ENCODE measurements around the gene GABPB1. TPM values are rescaled to one million over a fixed set of nuclear protein-coding genes. Genes with fewer than 3 reads are reported as not detected.

Gene GABPB1
- total and polyA plus RNA-seq, 2 of the 13 experiments (the other 11 are each of a cell fraction or from before 2014, with no cell fraction given), result 17.5 to 39.5 TPM

GRCh38 chr15:50354838-50355618 is at the start of gene GABPB1 (continued):
- no peak for TF ChIP-seq CSRNP2 (CRISPR knock-in tag; conservative IDR thresholded peaks at IDR 0.05; ENCODE audit: low read depth)
- TF ChIP-seq ZNF431 (CRISPR knock-in tag; IDR thresholded peaks at IDR 0.05; ENCODE audit: borderline replicate concordance, low read depth), result peak; percentile 74; the same call in 1 of the 2 replicates
- no peak for TF ChIP-seq SMARCC2 (IDR thresholded peaks at IDR 0.05)
- no peak; the same call in 1 of the 2 replicates for TF ChIP-seq GLI4 (CRISPR knock-in tag; IDR thresholded peaks at IDR 0.05; ENCODE audit: borderline replicate concordance)
- TF ChIP-seq ZNF451 (CRISPR knock-in tag; IDR thresholded peaks at IDR 0.05), result peak; percentile 76; the same call in 1 of the 2 replicates
- peak; percentile 24; the same call in 1 of the 2 replicates for TF ChIP-seq BCL6 (CRISPR knock-in tag; IDR thresholded peaks at IDR 0.05)
- no peak for TF ChIP-seq ZNF282 (IDR thresholded peaks at IDR 0.05; ENCODE audit: partially characterized antibody)
- TF ChIP-seq ZBTB42 (CRISPR knock-in tag; IDR thresholded peaks at IDR 0.05), result no peak
- TF ChIP-seq HHEX (CRISPR knock-in tag; IDR thresholded peaks at IDR 0.05), result 0 out of 2 replicates have a peak, but pooled peaks have one; percentile 10
- peak; percentile 38; the same call in 1 of the 2 replicates for TF ChIP-seq TOE1 (CRISPR knock-in tag; IDR thresholded peaks at IDR 0.05)
- TF ChIP-seq TRIM24 (CRISPR knock-in tag; IDR thresholded peaks at IDR 0.05), result no peak
- TF ChIP-seq ZNF510 (CRISPR knock-in tag; IDR thresholded peaks at IDR 0.05; ENCODE audit: low read depth), result no peak; the same call in 1 of the 2 replicates
- no peak for TF ChIP-seq FOXA1 (IDR thresholded peaks at IDR 0.05)
- TF ChIP-seq FOXA1 (CRISPR knock-in tag; IDR thresholded peaks at IDR 0.05), result 0 out of 2 replicates have a peak, but pooled peaks have one; percentile 10
- peak; percentile 62 for TF ChIP-seq KAT7 (CRISPR knock-in tag; IDR thresholded peaks at IDR 0.05; ENCODE audit: borderline replicate concordance)
- TF ChIP-seq FOXK1 (CRISPR knock-in tag; IDR thresholded peaks at IDR 0.05; ENCODE audit: borderline replicate concordance, low read depth), result peak; percentile 78
- peak; percentile 69; the same call in 1 of the 2 replicates for TF ChIP-seq ZNF3 (CRISPR knock-in tag; IDR thresholded peaks at IDR 0.05)
- peak; percentile 48; the same call in 1 of the 2 replicates for TF ChIP-seq ISL2 (CRISPR knock-in tag; IDR thresholded peaks at IDR 0.05)
- no peak; the same call in 1 of the 2 replicates for TF ChIP-seq RERE (CRISPR knock-in tag; IDR thresholded peaks at IDR 0.05; ENCODE audit: low read depth)
- TF ChIP-seq AHR (CRISPR knock-in tag; IDR thresholded peaks at IDR 0.05), result peak; percentile 70; the same call in 1 of the 2 replicates
- TF ChIP-seq DMTF1 (CRISPR knock-in tag; IDR thresholded peaks at IDR 0.05), result peak; percentile 46; the same call in 1 of the 2 replicates
- TF ChIP-seq HDAC6 (IDR thresholded peaks at IDR 0.05; ENCODE audit: low read depth, low read length), result no peak

Data from HepG2 (cell line).